ENCODE results near the gene ZNF426. TPM values are rescaled to one million over a fixed set of nuclear protein-coding genes. Genes with fewer than 3 reads are reported as not detected.

ZNF426 gene
- total RNA-seq (2013) = 11.1 TPM
- polyA plus RNA-seq (1 to 10 TPM; 1.7 to 6.4 (median 4.1) TPM), polyA minus RNA-seq (2.2 and 2.8 TPM in 2 replicates), total RNA-seq (7.8 to 15.6 (median 13.0) reads per million in 11 experiments)

GRCh38 chr19:9538183-9539058 is at the start of gene ZNF426:
ZNF426 (minus strand) TSS chr19:9538645; CDS start chr19:9536232, 2,413 bp downstream.
- Mint-ChIP-seq H3K9me3 (peaks cover 38 to 68% (median 63%) of the 10 kb centered on the region in 7 donors), H3K27me3 (ENCODE audit: low read depth in 3 of 3) (peaks cover 0 to 3% (median 0%) of the 10 kb centered on the region in 3 donors), H3K4me3 (peak within 1 kb of the TSS; percentile 97 to 99), H3K4me1 (peaks cover 9% of the 10 kb centered on the region), H3K27ac (peak within 1 kb of the TSS; percentile 96 to 99 (median 97)), H3K36me3 (peaks cover 32 to 38% of the 10 kb centered on the region in 2 donors)
- Histone ChIP-seq H3K4me2 (replicated peaks; ENCODE audit: extremely low read depth, low read length, poor library complexity, severe bottlenecking) (peak within 1 kb of the TSS; percentile 89), H3K9ac (ENCODE audit: insufficient read depth, low read length, poor library complexity, severe bottlenecking) (peak within 1 kb of the TSS; percentile 90), H3K79me2 (ENCODE audit: insufficient read depth, low read length) (peaks cover 14% of the 10 kb centered on the region), H4K20me1 (ENCODE audit: insufficient read depth, low read length) (no peaks in the 10 kb centered on the region), H2AFZ (ENCODE audit: insufficient read depth, low read depth, low read length, poor library complexity, severe bottlenecking) (peak within 1 kb of the TSS; percentile 84), H3K36me3 (replicated peaks in 1 of 2; ENCODE audit: control insufficient read depth in 1 of 2, insufficient read depth in 2 of 2, low read length in 2 of 2) (peaks cover 23 to 29% of the 10 kb centered on the region in 2 donors), H3K9me3 (replicated peaks in 1 of 2; ENCODE audit: control insufficient read depth in 1 of 2, insufficient read depth in 1 of 2, low read length in 2 of 2) (peaks cover 47 to 53% of the 10 kb centered on the region in 2 donors), H3K4me3 (replicated peaks in 1 of 3; ENCODE audit: low read depth in 2 of 3, low read length in 3 of 3) (peak within 1 kb of the TSS; percentile 55 to 88 (median 64)), H3K27ac (ENCODE audit: low read depth in 1 of 2, low read length in 2 of 2) (peak within 1 kb of the TSS; percentile 69 to 89), H3K4me1 (ENCODE audit: control insufficient read depth in 1 of 2, insufficient read depth in 2 of 2, low read length in 2 of 2) (peaks cover 5 to 9% of the 10 kb centered on the region in 2 donors), H3K27me3 (ENCODE audit: control insufficient read depth in 2 of 2, insufficient read depth in 2 of 2, low read length in 2 of 2) (no peaks in the 10 kb centered on the region)
- intact Hi-C loops (cut with micrococcal nuclease) = no loop called here
- peak; percentile 67 to 84 (median 75) for DNase-seq
- 0% methylated on average over 42 of the region's 49 CpGs for WGBS (ENCODE audit: insufficient coverage)
- no peak for TF ChIP-seq CTCF (IDR thresholded peaks at IDR 0.05)

DNA sequence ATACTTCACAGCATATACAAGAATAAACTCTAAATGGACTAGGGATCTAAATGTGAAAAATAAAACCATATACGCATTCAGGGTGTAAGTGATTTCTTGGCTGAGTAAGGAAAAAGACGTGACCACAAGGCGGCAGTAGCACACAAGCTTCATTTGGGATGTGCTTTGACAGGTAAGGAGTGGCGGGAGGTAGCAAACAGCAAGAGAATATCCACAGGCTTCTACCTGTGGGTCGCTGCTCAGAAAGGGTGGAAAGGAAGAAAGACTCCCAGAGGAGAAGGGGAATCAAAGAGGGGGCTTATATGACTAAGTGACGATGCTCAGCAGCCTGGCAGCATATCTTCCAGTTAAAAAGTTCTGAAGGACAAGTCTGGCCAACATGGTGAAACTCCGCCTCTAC is 48.3 kb upstream of the ZNF426 start:
- WGBS (ENCODE audit: insufficient coverage) = 6% methylated on average over 5 of the region's 7 CpGs
- peak; percentile 38 to 57 (median 52) for DNase-seq
- peaks cover 5 to 6% of the 10 kb centered on the region in 2 donors for H3K36me3 Mint-ChIP-seq
- peaks cover 0 to 7% of the 10 kb centered on the region in 2 donors for H3K36me3 ChIP-seq (replicated peaks in 1 of 2; ENCODE audit: control insufficient read depth in 1 of 2, insufficient read depth in 2 of 2, low read length in 2 of 2)
- H3K9me3 ChIP-seq (replicated peaks in 1 of 2; ENCODE audit: control insufficient read depth in 1 of 2, insufficient read depth in 1 of 2, low read length in 2 of 2) = peaks cover 0 to 5% of the 10 kb centered on the region in 2 donors
- peak overlapping the region; percentile 21 for H2AFZ ChIP-seq (ENCODE audit: insufficient read depth, low read depth, low read length, poor library complexity, severe bottlenecking)
- H3K9ac ChIP-seq (ENCODE audit: insufficient read depth, low read length, poor library complexity, severe bottlenecking) = no peak overlapping the region
- no peak overlapping the region for H3K27ac ChIP-seq (ENCODE audit: low read depth in 1 of 2, low read length in 2 of 2)
- H3K4me3 Mint-ChIP-seq = peak overlapping the region in 1 of 2 donors; percentile 44
- peaks cover 10 to 17% of the 10 kb centered on the region in 2 donors for H3K4me1 ChIP-seq (ENCODE audit: control insufficient read depth in 1 of 2, insufficient read depth in 2 of 2, low read length in 2 of 2)
- H4K20me1 ChIP-seq (ENCODE audit: insufficient read depth, low read length) = no peaks in the 10 kb centered on the region
- no peak overlapping the region for H3K4me3 ChIP-seq (replicated peaks in 1 of 3; ENCODE audit: low read depth in 2 of 3, low read length in 3 of 3)
- H3K79me2 ChIP-seq (ENCODE audit: insufficient read depth, low read length) = peaks cover 29% of the 10 kb centered on the region
- H3K4me2 ChIP-seq (replicated peaks; ENCODE audit: extremely low read depth, low read length, poor library complexity, severe bottlenecking) = no peak overlapping the region
- peaks cover 11 to 12% (median 11%) of the 10 kb centered on the region in 3 donors for H3K27me3 Mint-ChIP-seq (ENCODE audit: low read depth in 3 of 3)
- H3K27me3 ChIP-seq (ENCODE audit: control insufficient read depth in 2 of 2, insufficient read depth in 2 of 2, low read length in 2 of 2) = peaks cover 0 to 2% of the 10 kb centered on the region in 2 donors
- intact Hi-C loops (cut with micrococcal nuclease) = loop anchor here (2.0 to 10.0 kb wide), 6 partner anchors 36 to 452 kb away; partner anchors contain the start of genes ZNF317 (in 1 of the 2) and ZNF561 (in 1 of the 2)
- no peak overlapping the region for H3K27ac Mint-ChIP-seq
- peaks cover 16% of the 10 kb centered on the region for H3K4me1 Mint-ChIP-seq
- TF ChIP-seq CTCF (IDR thresholded peaks at IDR 0.05) = peak; percentile 72
- H3K9me3 Mint-ChIP-seq = peaks cover 3 to 13% (median 6%) of the 10 kb centered on the region in 7 donors
